GM18498 (cell line): ENCODE measurements around the gene CAMK2N2.

Source experiments
- ATAC-seq: cut with Tn5 transposase; IDR thresholded peaks from one replicate; pipeline ENCODE4 v1.9.1; 2021; ENCODE audit warnings: mild to moderate bottlenecking, moderate library complexity; ENCODE audit not compliant: unreplicated experiment

Gene CAMK2N2

GRCh38 chr3:184241447-184242296, 19.7 kb downstream of the CAMK2N2 start:
- no peak for ATAC-seq

- no peak for ATAC-seq
Observed at GRCh38 chr3:184241141-184241446, 20.3 kb downstream of the CAMK2N2 start.

DNA sequence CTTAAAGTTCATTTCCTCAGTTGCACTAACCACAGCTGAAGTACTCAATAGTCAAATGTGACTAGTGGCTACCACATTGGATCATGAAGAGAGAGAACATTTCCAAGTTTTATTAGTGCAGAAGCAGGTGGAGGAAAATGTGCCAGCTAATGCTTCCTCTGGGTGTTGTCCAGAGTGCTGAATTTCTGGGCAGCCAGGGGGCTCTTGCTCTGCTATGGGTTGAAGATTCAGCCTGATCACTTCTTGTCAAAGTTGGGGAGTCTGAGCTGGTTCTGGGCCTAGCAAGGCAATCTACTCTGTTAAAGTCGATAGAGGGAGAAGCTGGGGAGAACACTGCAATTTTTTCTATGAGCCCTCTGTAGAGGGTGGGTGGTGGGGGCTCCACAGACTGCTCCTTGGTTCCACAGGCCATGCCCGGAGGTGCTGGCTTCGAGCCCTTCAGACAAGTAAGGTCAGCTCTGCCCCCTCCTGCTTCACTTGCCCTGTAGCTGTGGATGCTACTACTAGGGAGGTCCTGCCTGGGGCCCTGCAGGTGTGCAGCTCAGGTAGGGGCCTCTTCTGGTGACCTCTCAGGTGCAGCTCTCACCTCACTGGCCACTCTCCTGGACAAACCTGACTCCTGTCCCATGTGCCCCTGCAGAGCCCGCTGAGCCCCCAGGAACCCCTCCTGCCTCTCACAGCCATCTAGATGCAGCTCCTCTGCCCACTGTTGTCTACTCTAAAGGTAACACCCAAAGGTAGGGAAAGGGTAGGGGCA, 20.8 kb downstream of the CAMK2N2 start:
- ATAC-seq = no peak

DNA sequence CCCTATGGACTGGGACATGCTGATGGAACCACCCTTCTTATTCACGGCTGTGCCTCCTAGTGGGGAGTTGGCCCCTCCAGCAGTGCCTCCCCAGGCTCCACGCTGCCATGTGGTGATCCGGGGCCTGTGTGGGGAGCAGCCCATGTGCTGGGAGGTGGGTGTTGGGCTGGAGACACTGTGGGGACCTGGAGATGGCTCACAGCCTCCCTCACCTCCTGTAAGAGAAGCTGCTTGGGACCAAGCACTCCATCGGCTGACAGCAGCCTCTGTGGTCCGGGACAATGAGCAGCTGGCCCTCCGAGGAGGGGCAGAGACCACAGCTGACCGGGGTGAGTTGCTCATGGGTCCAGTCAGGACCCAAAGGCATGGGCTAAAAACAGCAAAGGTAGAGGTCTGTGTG, 21.6 kb downstream of the CAMK2N2 start:
- no peak for ATAC-seq

DNA sequence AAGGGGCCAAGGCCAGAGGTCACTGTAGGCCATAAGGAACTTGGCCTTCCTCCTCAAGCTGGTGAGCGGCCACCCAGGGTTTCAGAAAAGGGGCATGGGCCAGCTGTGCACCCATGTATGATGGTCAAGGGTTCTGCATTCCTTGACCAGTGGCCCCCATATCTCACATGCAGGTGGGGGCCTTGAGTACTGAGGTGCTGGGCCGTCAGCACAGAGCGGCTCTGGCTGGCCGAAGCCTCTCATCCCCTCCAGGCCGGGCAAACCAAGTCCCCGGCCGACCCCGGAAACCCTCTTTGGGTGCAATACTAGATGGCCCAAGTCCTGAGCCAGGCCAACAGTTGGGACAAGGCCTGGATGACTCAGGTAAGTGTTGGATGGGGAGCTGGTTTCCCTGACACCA, 22.1 kb downstream of the CAMK2N2 start:
- no peak for ATAC-seq

- ATAC-seq = no peak
Observed at GRCh38 chr3:184238246-184238818, 23.0 kb downstream of the CAMK2N2 start.

- ATAC-seq = no peak
Observed at GRCh38 chr3:184237807-184238206, 23.5 kb downstream of the CAMK2N2 start.

DNA sequence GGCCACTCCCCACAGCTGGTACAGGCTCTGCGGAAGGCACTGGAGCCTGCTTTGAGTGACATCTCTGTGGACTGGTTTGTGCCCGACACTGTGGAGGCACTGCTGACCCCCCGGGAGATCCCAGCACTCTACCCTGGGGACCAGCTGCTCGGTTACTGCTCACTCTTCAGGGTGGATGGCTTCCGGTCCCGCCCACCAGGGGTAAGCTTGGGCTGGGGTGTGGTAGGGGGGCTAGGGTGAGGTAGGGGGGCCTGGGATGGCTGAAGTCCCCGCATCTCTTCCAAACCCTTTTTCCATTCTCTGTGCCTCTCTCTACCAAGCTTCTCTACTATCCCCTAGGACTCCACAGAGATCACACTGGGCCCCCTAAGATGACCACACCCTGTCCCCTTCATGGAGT, 24.1 kb downstream of the CAMK2N2 start:
- ATAC-seq = no peak

DNA sequence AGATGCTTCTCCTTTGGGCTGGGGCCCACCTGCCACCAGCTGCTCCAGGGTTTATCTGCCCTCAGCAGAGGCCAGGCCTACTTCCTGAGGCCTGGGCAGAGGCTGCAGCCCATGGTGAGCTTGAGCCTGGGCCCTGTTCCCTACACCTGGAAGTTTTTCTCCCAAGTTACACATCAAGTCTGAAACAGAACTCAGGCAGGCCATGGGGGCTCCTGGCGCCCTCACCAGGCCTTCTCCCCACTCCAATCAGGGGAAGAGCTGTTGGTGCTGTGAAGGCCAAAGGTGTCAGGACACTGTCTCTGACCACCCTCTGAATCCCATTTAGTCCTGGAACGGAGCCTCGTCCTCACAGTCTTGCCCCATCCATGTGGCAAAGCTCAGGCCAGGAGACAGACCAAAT, 24.7 kb downstream of the CAMK2N2 start:
- ATAC-seq = no peak

DNA sequence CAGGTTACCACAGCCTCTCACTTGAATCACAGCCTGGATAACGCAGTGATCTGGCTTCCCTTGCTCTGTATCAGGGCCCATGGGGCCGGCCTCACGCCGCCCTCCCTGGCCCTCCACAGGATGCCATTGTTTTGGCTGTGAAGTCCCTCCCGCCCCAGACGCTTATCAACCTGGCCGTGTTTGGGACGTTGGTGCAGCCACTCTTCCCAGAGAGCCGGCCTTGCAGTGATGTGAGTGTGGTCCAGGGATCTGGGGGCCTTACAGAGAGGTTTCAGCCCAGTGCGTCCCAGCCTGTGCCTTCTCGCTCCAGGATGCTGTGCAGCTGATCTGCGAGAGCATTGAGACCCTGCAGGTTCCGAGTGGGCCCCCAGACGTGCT, 25.3 kb downstream of the CAMK2N2 start:
- no peak for ATAC-seq

DNA sequence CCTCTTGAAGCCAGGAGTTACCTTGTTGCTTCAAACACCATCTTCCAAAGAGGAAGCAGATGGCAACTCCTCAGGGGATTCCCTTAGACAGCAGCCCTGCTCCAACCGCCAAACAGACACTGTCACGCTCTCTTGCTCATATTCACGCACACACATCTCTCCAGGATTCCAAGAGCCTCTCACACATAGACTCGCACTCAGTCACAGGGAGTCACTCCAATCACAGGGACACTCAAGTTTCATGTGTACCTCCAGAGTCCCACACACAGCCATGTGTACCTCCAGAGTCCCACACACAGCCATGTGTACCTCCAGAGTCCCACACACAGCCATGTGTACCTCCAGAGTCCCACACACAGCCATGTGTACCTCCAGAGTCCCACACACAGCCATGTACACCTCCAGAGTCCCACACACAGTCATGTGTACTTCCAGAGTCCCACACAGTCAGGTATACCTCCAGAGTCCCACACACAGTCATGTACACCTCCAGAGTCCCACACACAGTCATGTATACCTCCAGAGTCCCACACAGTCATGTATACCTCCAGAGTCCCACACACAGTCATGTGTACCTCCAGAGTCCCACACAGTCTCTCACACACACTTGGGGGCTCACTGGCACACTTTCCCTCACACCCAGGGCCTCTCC, 25.8 kb downstream of the CAMK2N2 start:
- ATAC-seq = no peak

- ATAC-seq = no peak
Observed at GRCh38 chr3:184234671-184235380, 26.5 kb downstream of the CAMK2N2 start.

GRCh38 chr3:184234224-184234623, 27.1 kb downstream of the CAMK2N2 start:
- no peak for ATAC-seq

DNA sequence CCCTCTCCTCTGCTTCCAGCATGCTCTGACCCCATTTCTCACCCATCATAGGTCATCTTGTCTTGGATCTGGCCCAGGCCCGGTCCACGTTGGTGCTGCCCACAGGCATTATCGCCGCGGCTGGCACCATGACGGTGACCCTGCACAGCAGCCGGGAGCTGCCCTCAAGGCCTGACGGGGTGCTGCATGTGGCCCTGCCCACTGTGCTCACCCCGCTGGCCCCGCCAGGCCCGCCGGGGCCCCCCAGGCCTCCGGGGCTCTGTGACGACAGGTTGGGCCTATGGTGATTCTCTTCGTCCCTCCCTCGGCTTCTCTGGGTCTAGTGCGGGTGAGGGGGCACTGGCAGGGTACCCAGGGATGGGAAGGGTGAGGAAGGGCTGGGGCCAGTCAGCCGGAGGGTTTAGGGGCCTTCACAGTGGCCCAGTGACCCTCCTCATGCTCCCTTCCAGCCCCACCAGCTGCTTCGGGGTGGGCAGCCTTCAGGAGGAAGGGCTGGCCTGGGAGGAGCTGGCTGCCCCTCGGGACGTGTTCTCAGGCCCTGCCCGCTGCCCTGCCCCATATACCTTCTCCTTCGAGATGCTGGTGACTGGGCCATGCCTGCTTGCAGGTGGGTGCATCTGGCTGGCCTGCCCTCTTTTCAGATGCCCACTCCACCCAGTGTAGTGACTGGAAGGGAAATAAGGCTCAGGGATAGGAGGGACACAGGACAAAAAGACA, 28.1 kb downstream of the CAMK2N2 start:
- ATAC-seq = no peak

DNA sequence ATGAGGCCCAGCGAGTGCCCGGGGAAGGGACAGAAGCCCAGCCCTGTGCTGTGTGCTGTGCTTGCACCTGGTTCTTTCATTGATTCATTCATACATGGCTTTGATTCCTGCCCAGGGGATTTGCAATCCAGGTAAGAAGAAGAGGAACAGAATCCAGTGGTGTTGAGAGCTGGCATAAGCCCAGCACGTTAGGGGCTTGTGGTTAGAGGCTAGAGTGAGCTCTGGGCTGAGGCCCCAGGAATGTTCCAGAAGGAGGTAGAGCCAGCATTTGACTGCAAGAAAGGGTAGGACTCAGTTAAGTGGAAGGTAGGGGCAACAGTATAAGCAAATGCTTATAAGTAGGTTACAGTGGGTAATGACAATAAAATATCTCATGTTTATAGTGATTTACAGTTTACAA, 29.7 kb downstream of the CAMK2N2 start:
- no peak for ATAC-seq

- ATAC-seq = no peak
Observed at GRCh38 chr3:184230603-184231528, 30.5 kb downstream of the CAMK2N2 start.

- ATAC-seq = no peak
Observed at GRCh38 chr3:184230081-184230602, 31.2 kb downstream of the CAMK2N2 start.

GRCh38 chr3:184229394-184230080, 31.8 kb downstream of the CAMK2N2 start, which contains the start of gene VWA5B2:
Gene VWA5B2, plus strand, starts transcription at chr3:184229585. Its CDS starts 944 bp downstream, at chr3:184230529.
- ATAC-seq = peak; percentile 82
